ENCODE measurements around the gene OSTN. TPM values are rescaled to one million over a fixed set of nuclear protein-coding genes. Genes with fewer than 3 reads are reported as not detected.

The OSTN gene
- total and polyA plus RNA-seq, 10 donors, result 0.03 TPM; not detected in 9

- intact Hi-C loops (cut with DNase I; ENCODE audit: low total_unique reads), result no loop called here
- Histone ChIP-seq H3K9me3 (peaks cover 0 to 11% (median 4%) of the 10 kb centered on the region in 8 donors), H3K4me1 (no peaks in the 10 kb centered on the region), H3K27me3 (replicated peaks in 1 of 7) (no peaks in the 10 kb centered on the region), H3K27ac (no peak overlapping the region), H3K36me3 (no peaks in the 10 kb centered on the region), H3K4me3 (no peak overlapping the region)
- TF ChIP-seq CTCF (IDR thresholded peaks at IDR 0.05 in 8 of 11, conservative IDR thresholded peaks at IDR 0.05 in 3 of 11) (no peak), POLR2AphosphoS5 (IDR thresholded peaks at IDR 0.05) (no peak), POLR2A (IDR thresholded peaks at IDR 0.05) (no peak)
- 86 to 95% (median 93%) methylated on average over 1 of the region's 1 CpG for WGBS, 5 donors
- no peak for DNase-seq
Observed at GRCh38 chr3:191165802-191166201, 33.2 kb upstream of the OSTN start.

- no peak for DNase-seq
- Histone ChIP-seq H3K4me1 (no peaks in the 10 kb centered on the region), H3K27ac (no peak overlapping the region), H3K9me3 (peaks cover 0 to 11% (median 4%) of the 10 kb centered on the region in 8 donors), H3K36me3 (no peaks in the 10 kb centered on the region), H3K4me3 (no peak overlapping the region), H3K27me3 (replicated peaks in 1 of 7) (no peaks in the 10 kb centered on the region)
- WGBS, 5 donors, result 56 to 98% (median 78%) methylated on average over 3 of the region's 3 CpGs
- intact Hi-C loops (cut with DNase I; ENCODE audit: low total_unique reads), result no loop called here
- TF ChIP-seq CTCF (IDR thresholded peaks at IDR 0.05 in 8 of 11, conservative IDR thresholded peaks at IDR 0.05 in 3 of 11), result no peak
- TF ChIP-seq POLR2AphosphoS5 (IDR thresholded peaks at IDR 0.05), result no peak
- no peak for TF ChIP-seq POLR2A (IDR thresholded peaks at IDR 0.05)
Observed at GRCh38 chr3:191166368-191166767, 32.7 kb upstream of the OSTN start.

GRCh38 chr3:191169566-191169965, 29.5 kb upstream of the OSTN start:
- Histone ChIP-seq H3K27me3 (replicated peaks in 1 of 7) (no peaks in the 10 kb centered on the region), H3K9me3 (no peaks in the 10 kb centered on the region), H3K27ac (no peak overlapping the region), H3K4me1 (no peaks in the 10 kb centered on the region), H3K36me3 (no peaks in the 10 kb centered on the region), H3K4me3 (no peak overlapping the region)
- TF ChIP-seq POLR2A (IDR thresholded peaks at IDR 0.05), result no peak
- TF ChIP-seq CTCF (IDR thresholded peaks at IDR 0.05 in 8 of 11, conservative IDR thresholded peaks at IDR 0.05 in 3 of 11), result no peak
- TF ChIP-seq POLR2AphosphoS5 (IDR thresholded peaks at IDR 0.05), result no peak
- intact Hi-C loops (cut with DNase I; ENCODE audit: low total_unique reads), result no loop called here
- DNase-seq, result no peak

- TF ChIP-seq POLR2A (IDR thresholded peaks at IDR 0.05), result no peak
- no peak for TF ChIP-seq CTCF (IDR thresholded peaks at IDR 0.05 in 8 of 11, conservative IDR thresholded peaks at IDR 0.05 in 3 of 11)
- no peak for TF ChIP-seq POLR2AphosphoS5 (IDR thresholded peaks at IDR 0.05)
- Histone ChIP-seq H3K4me1 (no peaks in the 10 kb centered on the region), H3K36me3 (no peaks in the 10 kb centered on the region), H3K4me3 (no peak overlapping the region), H3K9me3 (no peaks in the 10 kb centered on the region), H3K27ac (no peak overlapping the region), H3K27me3 (replicated peaks in 1 of 7) (no peaks in the 10 kb centered on the region)
- 40 to 92% (median 81%) methylated on average over 2 of the region's 2 CpGs for WGBS, 5 donors
- intact Hi-C loops (cut with DNase I; ENCODE audit: low total_unique reads), result no loop called here
- no peak for DNase-seq
Observed at GRCh38 chr3:191170097-191170496, 28.9 kb upstream of the OSTN start.

Data from spleen (tissue), 11 donors.